NCI-H1092 treated with DMSO at 0.1 percent for 48 hours (cell line): ENCODE data around the gene MEIKIN.

Experiments
- DNase-seq: peaks from one replicate; lab custom pipeline; 2025; lab: John Stamatoyannopoulos, UW

MEIKIN gene

DNA sequence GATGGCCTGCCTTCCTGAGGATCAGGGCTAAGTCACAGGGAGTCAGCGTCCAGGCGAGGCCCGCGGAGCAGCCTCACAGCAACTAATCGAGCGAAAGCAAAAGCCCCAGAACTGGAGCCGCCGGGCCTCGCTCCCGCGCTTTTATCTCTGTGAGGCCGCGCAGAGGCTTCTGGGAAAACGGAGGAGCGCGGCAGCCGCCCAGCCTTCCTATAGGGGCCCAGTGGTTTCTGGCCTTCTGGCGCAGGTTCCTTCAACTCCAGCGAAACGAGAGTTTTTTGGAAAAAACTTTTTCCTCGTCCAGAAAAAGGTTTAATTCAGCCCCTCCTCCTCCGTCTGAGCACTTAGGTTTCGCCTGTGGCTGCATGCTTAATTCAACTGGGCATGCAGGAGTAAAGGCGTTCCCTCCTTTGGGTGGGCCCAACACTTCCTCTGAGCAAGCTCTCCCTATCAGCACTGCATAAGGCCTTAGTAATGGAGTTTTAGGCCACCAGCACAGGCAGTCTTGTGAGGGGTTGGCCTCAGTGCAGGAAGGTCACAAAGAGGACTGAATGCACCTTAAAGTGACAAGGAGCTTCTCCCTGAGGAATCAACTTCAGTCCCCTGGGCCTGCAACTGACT lies at the start of gene MEIKIN:
Gene MEIKIN (minus strand): TSS at position 113 of the 618 bp plus-strand sequence. CDS start 158 bp downstream, outside the sequence.
- no peak for DNase-seq

DNA sequence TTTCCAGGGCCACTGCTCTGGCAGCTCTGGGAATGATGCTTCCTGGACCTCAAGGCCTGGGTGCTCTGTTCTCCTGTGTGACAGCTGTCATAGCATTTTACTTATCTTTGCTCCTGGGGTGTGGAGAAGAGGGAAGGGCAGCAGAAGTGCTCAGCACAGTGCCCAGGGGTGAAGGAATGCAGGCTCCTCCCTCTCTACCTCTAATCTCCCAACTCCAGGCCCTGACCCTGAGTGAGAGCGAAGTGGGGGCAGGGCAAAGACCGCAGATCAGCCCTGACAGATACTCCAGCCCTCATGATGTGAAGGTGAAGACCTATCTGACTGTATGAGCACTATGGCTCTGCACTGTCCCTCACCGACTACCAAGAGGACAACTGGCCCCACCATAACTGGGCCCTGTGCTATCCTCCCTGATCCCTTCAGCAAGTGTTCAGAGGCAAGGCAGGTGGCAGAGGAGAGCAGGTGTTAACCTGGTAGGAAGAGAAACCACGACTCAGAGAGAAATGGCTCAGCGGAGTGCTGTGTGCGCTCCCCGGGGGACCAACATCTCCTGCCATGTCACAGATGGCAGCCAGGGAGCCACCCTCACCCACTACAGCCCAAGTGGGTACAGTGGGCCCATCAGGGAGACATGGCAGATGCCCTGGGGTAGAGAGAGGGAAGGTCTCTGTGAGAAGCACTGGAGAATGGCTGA lies 49.2 kb upstream of the MEIKIN start:
- DNase-seq: no peak

DNA sequence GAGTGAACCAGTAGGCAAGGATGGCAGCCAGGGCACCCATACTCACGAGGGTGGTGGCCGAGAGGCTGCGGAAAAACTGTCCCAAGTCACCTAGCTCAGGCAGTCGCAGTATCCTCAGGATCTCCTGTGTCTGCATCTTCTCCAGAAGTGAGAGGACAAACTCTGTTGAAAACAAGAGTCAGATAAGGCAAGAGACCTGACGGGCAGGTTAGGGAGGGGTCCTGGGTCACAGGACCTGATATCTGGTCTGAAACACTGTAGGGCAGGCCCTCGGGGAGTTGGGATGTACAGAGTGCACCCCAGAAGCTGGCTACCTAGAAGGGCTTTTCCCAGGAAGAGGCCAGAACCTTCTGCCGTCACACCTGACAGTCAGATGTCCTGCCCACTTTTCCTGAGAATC lies 48.6 kb upstream of the MEIKIN start:
- DNase-seq: no peak

- DNase-seq: no peak
These were observed 48.2 kb upstream of the MEIKIN start for GRCh38 chr5:131993676-131994075.

- no peak for DNase-seq
These were observed 46.9 kb upstream of the MEIKIN start for GRCh38 chr5:131992370-131992769.

- DNase-seq: no peak
These were observed 46.3 kb upstream of the MEIKIN start for GRCh38 chr5:131991593-131992324.

- DNase-seq: no peak
These were observed 45.3 kb upstream of the MEIKIN start for GRCh38 chr5:131990716-131991115.

- no peak for DNase-seq
These were observed 43.1 kb upstream of the MEIKIN start for GRCh38 chr5:131988601-131989000.

DNA sequence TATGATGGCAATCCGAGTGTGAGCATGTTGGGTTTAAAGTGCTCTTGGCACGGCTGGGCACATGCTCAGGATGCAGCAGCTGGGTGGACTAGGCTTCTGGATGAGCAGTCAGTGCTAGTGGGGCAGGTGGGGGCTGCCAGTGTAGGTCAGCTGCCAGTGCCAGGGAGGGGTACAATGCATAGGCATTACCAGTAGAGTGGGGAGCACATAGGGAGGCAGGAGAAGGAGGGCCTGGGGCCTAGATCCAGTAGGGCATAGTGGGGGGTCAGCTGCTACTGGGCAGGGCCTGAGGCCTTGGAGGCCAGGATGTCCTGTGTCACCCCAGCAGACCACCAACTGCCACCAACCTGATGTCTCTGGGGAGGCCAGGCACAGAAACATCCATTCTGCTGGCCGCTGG lies 41.8 kb upstream of the MEIKIN start:
- no peak for DNase-seq

DNA sequence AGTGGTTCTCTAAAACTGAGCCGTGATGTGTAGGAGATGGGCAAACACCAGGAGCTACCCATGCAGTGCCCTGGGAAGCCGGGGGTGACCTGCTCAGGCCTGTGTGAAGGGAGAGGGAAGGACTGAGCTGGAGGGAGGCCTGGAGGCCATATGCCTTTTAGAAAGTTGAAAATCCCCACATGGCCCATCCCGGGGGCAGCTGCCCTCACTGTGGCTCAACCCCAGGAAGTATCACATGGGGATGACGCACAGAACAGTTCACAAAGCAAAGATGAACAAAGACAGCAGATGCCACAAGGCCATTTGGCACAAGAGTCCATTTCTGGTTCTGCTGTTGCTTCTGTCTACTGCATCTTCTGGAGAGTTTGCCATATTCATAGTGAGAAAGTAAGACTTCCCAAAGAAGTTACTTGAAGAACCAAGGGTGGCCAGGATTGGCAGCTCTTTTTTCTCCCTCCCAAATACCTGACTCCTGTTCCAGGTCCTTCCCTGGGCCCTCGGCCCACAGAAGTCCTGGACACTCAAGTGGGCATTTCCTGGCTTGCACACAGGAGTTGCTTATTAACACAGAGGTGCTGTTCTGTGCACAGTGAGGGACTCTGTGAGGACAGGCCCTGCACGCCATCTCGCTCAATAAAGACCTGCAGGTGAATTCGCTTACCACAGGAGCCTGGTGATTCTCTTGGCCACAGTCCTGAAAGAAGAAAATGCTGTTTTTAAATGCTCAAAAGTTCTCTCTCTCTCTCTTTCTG lies 40.9 kb upstream of the MEIKIN start:
- no peak for DNase-seq

- DNase-seq: no peak
These were observed 39.6 kb upstream of the MEIKIN start for GRCh38 chr5:131984956-131985665.

DNA sequence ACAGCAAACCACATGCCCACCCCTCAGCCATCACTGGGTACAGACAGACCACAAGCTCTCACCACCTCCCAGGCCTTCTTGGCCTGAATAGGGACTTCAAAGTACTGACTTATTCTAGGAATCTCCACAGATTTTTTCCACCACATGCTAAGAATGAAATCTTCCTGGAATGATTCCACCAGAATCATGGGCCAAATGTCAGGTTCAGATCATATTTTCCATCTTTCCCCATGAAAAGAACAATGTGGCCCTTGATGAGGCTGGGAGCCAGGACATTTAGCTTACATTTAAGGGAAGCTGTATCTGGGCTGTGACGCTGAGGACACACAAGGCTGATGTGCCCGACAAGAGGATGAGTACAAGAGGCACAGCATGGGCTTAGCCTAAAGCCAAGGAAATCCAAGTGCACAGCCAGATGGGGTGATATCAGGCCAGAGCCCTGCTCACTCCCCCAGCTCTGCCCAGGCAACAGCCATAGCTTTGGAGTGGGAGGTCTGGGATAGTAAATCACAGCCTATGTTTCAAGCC lies 37.8 kb upstream of the MEIKIN start:
- no peak for DNase-seq

DNA sequence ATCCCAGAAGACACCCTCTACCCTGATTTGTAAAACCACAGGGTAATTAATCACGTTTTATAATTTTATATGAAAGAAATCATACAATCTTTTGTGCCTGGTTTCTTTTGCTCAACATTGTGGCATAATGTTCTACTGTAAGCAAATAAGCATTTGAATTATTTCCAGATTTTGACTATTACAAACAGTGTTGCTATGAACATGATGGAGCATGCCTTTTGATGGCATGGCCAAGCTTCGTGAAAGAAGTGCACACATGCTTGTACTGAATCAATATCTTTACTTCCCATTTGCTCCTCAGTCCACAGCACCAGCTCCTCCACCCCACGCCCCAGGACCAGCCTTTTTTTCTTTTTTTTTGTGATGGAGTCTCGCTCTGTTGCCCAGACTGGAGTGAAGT lies 36.1 kb upstream of the MEIKIN start:
- DNase-seq: no peak

- DNase-seq: no peak
These were observed 35.2 kb upstream of the MEIKIN start for GRCh38 chr5:131980696-131981095.

DNA sequence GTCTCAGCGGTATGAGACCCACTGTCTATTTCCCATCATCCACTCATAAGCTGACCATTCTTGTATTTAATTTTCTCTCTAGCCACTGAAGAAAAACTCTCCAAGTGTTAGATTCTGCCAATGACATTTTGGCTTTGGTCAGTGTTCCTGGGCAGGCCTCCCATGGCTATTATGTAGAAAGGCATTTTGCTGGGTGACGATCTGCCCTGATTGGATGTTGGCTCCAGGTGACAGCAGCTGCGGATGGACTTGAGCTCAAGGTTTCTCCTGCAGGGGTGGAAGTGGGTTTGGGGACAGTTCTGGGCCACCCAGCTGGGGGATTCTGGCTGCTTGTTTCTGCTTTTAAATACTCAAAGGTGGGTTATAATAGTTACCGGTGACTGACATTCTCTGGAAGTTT lies 34.4 kb upstream of the MEIKIN start:
- DNase-seq: no peak

DNA sequence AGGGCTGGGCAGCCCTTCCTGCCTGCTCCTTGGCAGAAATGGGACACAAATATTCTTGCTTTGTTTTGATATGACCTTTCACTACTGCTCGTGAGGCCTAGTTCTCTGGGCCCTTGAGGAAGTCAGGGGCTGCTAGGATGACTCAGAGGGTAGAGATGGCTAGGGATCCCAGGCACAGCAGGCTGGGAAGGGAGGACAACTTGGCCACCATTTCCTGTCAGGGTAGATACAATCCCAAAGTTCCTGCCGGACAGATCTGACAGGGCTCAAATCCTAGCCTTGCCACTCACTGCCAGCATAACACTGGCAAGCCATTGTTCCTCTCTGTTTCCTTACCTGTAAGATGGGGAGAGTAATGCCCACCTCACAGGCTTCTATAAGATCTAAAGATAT lies 31.7 kb upstream of the MEIKIN start:
- no peak for DNase-seq

DNA sequence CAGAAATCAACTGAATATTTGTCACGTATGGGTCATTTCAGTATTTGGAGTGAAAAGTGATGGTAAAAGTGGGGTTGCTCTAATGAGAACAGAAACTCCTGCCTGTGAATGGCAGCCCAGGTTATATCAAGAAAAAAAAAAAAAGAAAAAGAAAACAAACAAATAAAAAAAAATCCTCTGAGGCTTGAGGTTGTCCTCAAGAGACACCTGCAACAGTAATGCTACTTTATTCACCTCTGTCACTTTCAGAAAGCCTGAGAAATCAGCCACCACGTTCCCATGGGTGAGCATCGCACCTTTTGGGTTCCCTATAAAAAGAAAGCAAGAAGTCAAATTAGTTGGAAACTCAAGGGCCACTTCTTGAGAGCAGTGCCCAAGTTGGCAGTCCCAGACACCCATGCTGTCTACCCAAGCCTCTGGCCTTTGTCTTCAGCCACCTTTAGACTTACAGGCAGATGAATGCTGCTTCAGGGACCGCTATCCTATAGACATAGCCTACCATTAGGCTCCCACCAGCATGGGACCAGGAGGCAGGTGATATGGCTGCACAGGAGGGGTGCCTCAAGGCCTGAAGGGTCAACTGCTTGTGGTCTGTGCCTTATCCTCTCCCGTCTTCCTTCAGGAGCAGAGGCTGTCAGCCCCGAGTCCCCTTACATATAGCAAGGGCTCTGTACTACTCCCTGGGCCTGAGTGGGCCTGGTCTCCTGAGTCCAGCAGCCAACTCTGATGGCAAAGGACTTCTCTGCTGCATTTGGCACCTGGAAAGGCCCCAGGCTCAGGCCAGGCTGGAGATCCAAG lies 31.1 kb upstream of the MEIKIN start:
- DNase-seq: no peak

GRCh38 chr5:131974956-131975726 lies 29.7 kb upstream of the MEIKIN start:
- DNase-seq: no peak

DNA sequence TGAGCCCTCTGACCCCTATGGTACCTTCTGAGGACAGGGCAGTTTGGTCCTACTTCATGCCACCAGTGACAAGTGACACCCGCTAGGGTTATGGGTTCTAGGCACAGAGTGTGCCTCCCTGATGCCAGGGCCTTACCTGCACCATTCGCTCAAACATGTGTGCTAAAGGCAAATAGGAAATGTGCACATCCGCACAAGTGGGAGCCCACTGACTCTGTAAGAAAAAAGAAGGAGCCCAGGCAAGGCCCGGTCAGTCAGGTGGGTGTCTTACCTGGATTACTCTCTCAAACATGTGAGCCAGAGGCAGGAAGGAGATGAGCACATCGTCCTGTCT lies 29.1 kb upstream of the MEIKIN start:
- DNase-seq: no peak

- no peak for DNase-seq
These were observed 28.6 kb upstream of the MEIKIN start for GRCh38 chr5:131974016-131974415.
